ENCODE results near the gene PRKAG2.

DNA sequence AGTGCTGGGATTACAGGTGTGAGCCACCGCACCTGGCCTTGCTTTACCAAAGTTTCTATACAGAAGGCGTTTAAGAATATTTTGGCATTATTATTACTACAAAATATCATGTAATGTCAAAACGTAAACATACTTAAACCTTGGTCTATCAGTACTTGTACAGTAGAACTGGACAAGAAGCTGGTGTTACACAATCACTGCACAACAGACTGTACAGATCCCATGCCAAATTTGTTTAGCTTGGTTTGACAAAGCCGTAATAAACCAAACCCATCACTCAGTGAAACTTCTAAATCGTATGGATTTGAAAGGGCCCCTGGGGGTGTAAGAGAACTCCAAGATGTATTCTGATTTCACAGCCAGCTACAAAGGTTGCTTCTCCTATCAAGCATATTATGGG is 305.4 kb downstream of the PRKAG2 start:
- TF ChIP-seq, protein P1, sequence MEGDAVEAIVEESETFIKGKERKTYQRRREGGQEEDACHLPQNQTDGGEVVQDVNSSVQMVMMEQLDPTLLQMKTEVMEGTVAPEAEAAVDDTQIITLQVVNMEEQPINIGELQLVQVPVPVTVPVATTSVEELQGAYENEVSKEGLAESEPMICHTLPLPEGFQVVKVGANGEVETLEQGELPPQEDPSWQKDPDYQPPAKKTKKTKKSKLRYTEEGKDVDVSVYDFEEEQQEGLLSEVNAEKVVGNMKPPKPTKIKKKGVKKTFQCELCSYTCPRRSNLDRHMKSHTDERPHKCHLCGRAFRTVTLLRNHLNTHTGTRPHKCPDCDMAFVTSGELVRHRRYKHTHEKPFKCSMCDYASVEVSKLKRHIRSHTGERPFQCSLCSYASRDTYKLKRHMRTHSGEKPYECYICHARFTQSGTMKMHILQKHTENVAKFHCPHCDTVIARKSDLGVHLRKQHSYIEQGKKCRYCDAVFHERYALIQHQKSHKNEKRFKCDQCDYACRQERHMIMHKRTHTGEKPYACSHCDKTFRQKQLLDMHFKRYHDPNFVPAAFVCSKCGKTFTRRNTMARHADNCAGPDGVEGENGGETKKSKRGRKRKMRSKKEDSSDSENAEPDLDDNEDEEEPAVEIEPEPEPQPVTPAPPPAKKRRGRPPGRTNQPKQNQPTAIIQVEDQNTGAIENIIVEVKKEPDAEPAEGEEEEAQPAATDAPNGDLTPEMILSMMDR (IDR thresholded peaks at IDR 0.05; ENCODE audit: low read depth, low read length), result no peak
- no peak for TF ChIP-seq EZH2phosphoT487 (IDR thresholded peaks at IDR 0.05; ENCODE audit: low read depth)
